ENCODE measurements around the gene MAST4.

Gene MAST4

DNA sequence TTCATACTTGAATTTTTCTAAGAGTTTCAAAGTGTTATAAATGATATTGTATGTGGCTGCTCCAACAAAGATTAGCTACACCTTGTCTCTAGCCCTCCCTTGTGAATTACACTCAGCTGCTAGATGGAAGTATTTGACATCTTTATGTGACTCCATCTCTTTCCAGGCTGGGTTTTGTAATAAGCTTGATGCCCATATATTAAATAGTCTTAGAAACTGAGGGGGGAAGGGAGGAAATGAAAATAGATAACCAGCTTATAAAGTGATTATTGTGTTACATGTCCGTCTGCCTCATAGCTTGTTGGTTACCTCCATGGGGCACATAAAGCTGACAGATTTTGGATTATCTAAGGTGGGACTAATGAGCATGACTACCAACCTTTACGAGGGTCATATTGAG is 537.0 kb downstream of the MAST4 start:
- no peak for DNase-seq (ENCODE audit: low read depth)

GRCh38 chr5:67133776-67134175 is 537.6 kb downstream of the MAST4 start:
- DNase-seq (ENCODE audit: low read depth) = no peak

- DNase-seq (ENCODE audit: low read depth) = no peak
Observed at GRCh38 chr5:67135381-67135984, 539.3 kb downstream of the MAST4 start.

DNA sequence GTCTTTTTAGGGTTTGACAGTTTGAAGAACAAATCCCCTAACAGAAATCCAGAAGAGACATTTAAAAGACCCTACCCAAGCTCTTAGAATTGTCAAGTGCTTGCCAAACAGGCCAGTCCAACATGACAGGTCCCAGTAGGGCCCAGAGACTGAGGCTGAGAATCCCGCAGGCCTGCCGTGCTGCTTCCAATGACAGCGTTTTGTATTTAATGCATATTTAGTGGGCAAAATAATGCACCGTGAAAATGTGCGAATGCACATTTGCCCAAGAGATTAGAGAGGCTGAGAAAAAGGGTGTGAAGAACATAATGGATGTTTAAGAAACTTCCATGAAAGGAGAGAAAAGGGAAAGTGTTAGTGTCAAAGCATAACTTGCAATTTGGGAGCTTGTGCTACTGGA is 542.8 kb downstream of the MAST4 start:
- DNase-seq (ENCODE audit: low read depth) = no peak

GRCh38 chr5:67140413-67140812 is 544.2 kb downstream of the MAST4 start:
- DNase-seq (ENCODE audit: low read depth) = no peak

- DNase-seq (ENCODE audit: low read depth) = no peak
Observed at GRCh38 chr5:67141644-67142043, 545.5 kb downstream of the MAST4 start.

DNA sequence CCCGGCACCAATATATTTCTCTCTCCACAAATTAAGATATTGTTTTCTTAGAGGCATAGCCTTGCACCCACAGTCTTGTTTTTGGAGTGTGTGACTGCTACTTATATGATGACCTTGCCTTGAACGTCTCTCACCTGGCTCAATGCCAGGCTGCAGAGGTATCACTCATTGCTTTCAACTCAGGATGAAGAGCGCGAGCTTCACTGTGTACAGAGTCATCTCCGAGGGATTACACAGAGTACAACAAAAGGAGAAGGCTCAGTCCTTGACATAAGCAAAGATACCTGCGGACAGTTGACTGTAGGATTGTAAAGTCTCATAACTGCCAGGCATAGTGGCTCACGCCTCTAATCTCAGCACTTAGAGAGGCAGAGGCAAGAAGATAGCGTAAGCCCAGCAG is 546.6 kb downstream of the MAST4 start:
- DNase-seq (ENCODE audit: low read depth) = no peak

- DNase-seq (ENCODE audit: low read depth) = no peak
Observed at GRCh38 chr5:67143549-67143948, 547.4 kb downstream of the MAST4 start.

GRCh38 chr5:67144183-67144639 is 548.0 kb downstream of the MAST4 start:
- no peak for DNase-seq (ENCODE audit: low read depth)

DNA sequence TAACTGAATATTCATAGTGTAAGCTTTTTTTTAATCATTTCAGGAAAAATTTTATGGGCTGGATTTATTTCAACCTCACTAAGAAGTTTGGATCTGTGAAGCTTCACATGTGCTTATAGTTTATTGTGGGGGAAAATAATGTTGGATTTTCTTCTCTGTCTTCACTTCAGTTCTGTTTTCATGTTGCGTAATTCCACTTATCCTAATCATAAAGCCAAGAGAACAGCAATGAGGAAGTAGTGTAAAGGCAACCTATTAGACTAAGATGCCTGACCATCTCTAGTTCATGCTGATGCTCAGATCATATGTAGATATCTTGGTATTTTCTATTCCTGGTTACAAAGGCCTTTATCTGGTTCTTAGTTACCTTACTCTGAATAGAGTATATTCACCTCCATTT is 550.4 kb downstream of the MAST4 start:
- DNase-seq (ENCODE audit: low read depth) = no peak

- DNase-seq (ENCODE audit: low read depth) = no peak
Observed at GRCh38 chr5:67146981-67147380, 550.8 kb downstream of the MAST4 start.

GRCh38 chr5:67147760-67148159 is 551.6 kb downstream of the MAST4 start:
- DNase-seq (ENCODE audit: low read depth) = no peak

- no peak for DNase-seq (ENCODE audit: low read depth)
Observed at GRCh38 chr5:67149057-67149950, 553.1 kb downstream of the MAST4 start.

- no peak for DNase-seq (ENCODE audit: low read depth)
Observed at GRCh38 chr5:67149951-67150523, 553.8 kb downstream of the MAST4 start.

DNA sequence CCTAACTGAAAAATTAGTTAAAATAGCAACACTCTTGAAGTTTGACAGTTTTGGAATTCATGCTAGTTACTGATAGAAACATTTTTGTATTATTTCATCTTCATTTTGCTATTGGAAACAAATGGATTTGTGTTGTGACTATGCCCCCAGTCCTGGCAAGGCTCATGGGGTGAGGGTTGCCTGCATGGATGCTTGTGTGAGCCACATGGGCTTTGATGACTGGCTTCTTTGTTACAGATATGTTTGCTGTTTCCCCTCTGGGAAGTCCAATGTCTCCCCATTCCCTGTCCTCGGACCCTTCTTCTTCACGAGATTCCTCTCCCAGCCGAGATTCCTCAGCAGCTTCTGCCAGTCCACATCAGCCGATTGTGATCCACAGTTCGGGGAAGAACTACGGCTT is 556.2 kb downstream of the MAST4 start:
- DNase-seq (ENCODE audit: low read depth) = no peak

GRCh38 chr5:67153292-67153691 is 557.1 kb downstream of the MAST4 start:
- no peak for DNase-seq (ENCODE audit: low read depth)

DNA sequence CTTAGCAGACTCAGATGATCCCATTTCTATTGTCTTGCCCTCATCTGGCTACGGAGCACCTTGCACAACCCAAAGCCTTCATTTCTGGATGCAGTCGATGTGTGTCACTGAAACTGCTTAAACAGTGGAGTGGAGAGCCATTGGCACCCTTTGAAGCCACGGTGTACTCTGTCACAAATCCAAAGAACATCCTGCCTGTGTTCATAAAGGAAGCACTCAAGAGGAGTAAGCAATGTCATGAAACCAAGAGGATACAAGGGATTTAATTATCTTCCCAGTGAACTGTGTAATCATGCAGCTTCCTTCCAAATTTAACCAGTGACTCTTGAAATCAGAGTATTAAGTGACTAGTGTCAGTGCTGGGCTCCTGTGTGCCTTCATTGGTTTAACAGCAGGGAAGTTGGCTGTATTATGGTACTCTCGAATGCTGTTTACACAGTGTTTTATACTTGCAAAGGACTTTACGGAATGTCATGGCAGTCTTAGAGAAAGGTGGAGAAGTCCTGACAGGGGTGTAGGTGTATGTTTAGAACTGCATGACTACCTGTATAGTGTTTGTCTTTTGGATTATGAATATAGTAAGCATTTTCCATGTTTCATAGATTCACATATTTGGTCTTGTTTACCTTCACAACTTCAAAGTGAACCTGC is 558.5 kb downstream of the MAST4 start:
- no peak for DNase-seq (ENCODE audit: low read depth)

- peak; percentile 32 for DNase-seq (ENCODE audit: low read depth)
Observed at GRCh38 chr5:67156976-67157583, 560.9 kb downstream of the MAST4 start.

DNA sequence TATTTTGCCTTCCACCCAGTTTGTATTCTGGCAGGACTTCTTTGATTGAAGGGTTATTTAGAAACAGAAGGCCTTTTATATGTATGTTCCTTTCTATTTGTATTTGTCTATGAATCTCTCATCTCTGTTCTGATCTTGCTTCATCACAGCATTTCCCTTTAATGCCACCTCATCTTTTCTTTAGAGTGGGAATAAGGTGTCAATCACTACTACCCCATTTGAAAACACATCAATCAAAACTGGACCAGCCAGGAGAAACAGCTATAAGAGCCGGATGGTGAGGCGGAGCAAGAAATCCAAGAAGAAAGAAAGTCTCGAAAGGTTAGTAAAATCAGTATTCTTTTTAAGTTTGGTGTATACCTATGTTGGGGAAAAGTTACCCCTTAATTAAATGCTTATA is 564.1 kb downstream of the MAST4 start:
- no peak for DNase-seq (ENCODE audit: low read depth)

- peak; percentile 36 for DNase-seq (ENCODE audit: low read depth)
Observed at GRCh38 chr5:67160985-67161384, 564.8 kb downstream of the MAST4 start.

GRCh38 chr5:67161767-67162166 is 565.6 kb downstream of the MAST4 start:
- DNase-seq (ENCODE audit: low read depth) = no peak

GRCh38 chr5:67163231-67163756 is 567.1 kb downstream of the MAST4 start:
- DNase-seq (ENCODE audit: low read depth) = no peak
